GM23338 (cell line): Measurements from ENCODE around the gene APOH. TPM values are rescaled to one million over a fixed set of nuclear protein-coding genes. Genes with fewer than 3 reads are reported as not detected.

Experiments used
- ATAC-seq: fragments of 200-7000 bp; cut with Tn5 transposase; 3 replicates; pipeline ENCODE4 v1.9.1; 2020
- DNase-seq: peaks from one replicate; pipeline ENCODE4 v3.0.0-alpha.2; 2015; ENCODE audit warnings: low spot score
- H2AFZ ChIP-seq: fragments of 200-600 bp; sonication (generic); 2 replicates; pipeline ENCODE4 v1.8.0; 2016; ENCODE audit warnings: antibody characterized with exemption, mild to moderate bottlenecking, moderate library complexity
- H3F3A ChIP-seq: fragments of 200-600 bp; sonication (generic); replicated peaks from 2 replicates; pipeline ENCODE4 v1.8.0; 2017; ENCODE audit warnings: antibody characterized with exemption, mixed run types, low read depth
- H3K27ac ChIP-seq: fragments of 200-600 bp; sonication (generic); 2 replicates; pipeline ENCODE4 v1.6.1; 2016; ENCODE audit warnings: low read depth
- H3K27me3 ChIP-seq: fragments of 200-600 bp; sonication (generic); 2 replicates; pipeline ENCODE4 v1.8.0; 2016; ENCODE audit warnings: mild to moderate bottlenecking, mixed run types, moderate library complexity; ENCODE audit not compliant: insufficient read depth
- H3K36me3 ChIP-seq: fragments of 200-600 bp; sonication (generic); 2 replicates; pipeline ENCODE4 v1.8.0; 2016; ENCODE audit warnings: mild to moderate bottlenecking; ENCODE audit not compliant: insufficient read depth
- H3K4me1 ChIP-seq: fragments of 200-600 bp; sonication (generic); 2 replicates; pipeline ENCODE4 v1.8.0; 2016; ENCODE audit warnings: mild to moderate bottlenecking, moderate library complexity; ENCODE audit not compliant: insufficient read depth
- H3K4me2 ChIP-seq: fragments of 200-600 bp; sonication (generic); 2 replicates; pipeline ENCODE4 v1.7.1; 2017; ENCODE audit warnings: mixed run types
- H3K4me3 ChIP-seq: fragments of 200-600 bp; sonication (generic); 2 replicates; pipeline ENCODE4 v1.6.1; 2016; ENCODE audit warnings: mixed run types
- H3K79me2 ChIP-seq: fragments of 200-600 bp; sonication (generic); replicated peaks from 2 replicates; pipeline ENCODE4 v1.8.0; 2017; ENCODE audit warnings: mild to moderate bottlenecking; ENCODE audit not compliant: insufficient read depth
- H3K9me2 ChIP-seq: fragments of 200-600 bp; sonication (generic); 2 replicates; pipeline ENCODE4 v1.8.0; 2017; ENCODE audit not compliant: insufficient read depth
- H4K20me1 ChIP-seq: fragments of 200-600 bp; sonication (generic); replicated peaks from 2 replicates; pipeline ENCODE4 v1.8.0; 2017; ENCODE audit warnings: mild to moderate bottlenecking; ENCODE audit not compliant: insufficient read depth
- H3K27ac Mint-ChIP-seq: 2 replicates; pipeline ENCODE4 v1.8.0; 2020; ENCODE audit warnings: inconsistent platforms, mild to moderate bottlenecking, moderate library complexity, mixed read lengths
- H3K27me3 Mint-ChIP-seq: 3 replicates; pipeline ENCODE4 v1.8.0; 2022; ENCODE audit warnings: low read depth, mild to moderate bottlenecking, moderate library complexity, mixed read lengths, inconsistent platforms; ENCODE audit not compliant: insufficient read depth, poor library complexity
- H3K36me3 Mint-ChIP-seq: 3 replicates; pipeline ENCODE4 v1.8.0; 2021; ENCODE audit warnings: low read depth, mild to moderate bottlenecking, inconsistent platforms, moderate library complexity, mixed read lengths
- H3K4me1 Mint-ChIP-seq: 3 replicates; pipeline ENCODE4 v1.8.0; 2020; ENCODE audit warnings: mild to moderate bottlenecking, inconsistent platforms, mixed read lengths
- H3K4me3 Mint-ChIP-seq: 3 replicates; pipeline ENCODE4 v1.8.0; 2021; ENCODE audit warnings: moderate library complexity, mild to moderate bottlenecking, inconsistent platforms, mixed read lengths
- H3K9me3 Mint-ChIP-seq: 3 replicates; pipeline ENCODE4 v1.8.0; 2020; ENCODE audit warnings: moderate library complexity, mild to moderate bottlenecking, inconsistent platforms, mixed read lengths
- CTCF ChIP-seq, 2 experiments: fragments of 200-600 bp in 1 of 2; sonication (generic) in 1 of 2; conservative IDR thresholded peaks; 2 replicates each; pipeline versions ENCODE4 v1.5.1 to v1.6.1; 2016 to 2017; ENCODE audit warnings: antibody characterized with exemption in 2 of 2, low read depth in 2 of 2, mild to moderate bottlenecking in 2 of 2, moderate library complexity in 1 of 2
- EZH2 ChIP-seq: fragments of 200-600 bp; sonication (generic); IDR thresholded peaks from one replicate; pipeline ENCODE4 v1.8.0; 2017; ENCODE audit warnings: antibody characterized with exemption, mild to moderate bottlenecking, low read depth; ENCODE audit not compliant: unreplicated experiment
- JUNB ChIP-seq: IDR thresholded peaks from one replicate; pipeline ENCODE4 v1.6.1; 2016; ENCODE audit warnings: antibody characterized with exemption; ENCODE audit not compliant: unreplicated experiment
- POLR2AphosphoS5 ChIP-seq: IDR thresholded peaks from 2 replicates; pipeline ENCODE4 v1.6.1; 2016; ENCODE audit warnings: antibody characterized with exemption, low read depth
- ZNF114 ChIP-seq: fragments of 250-450 bp; sonication (Bioruptor Pico); IDR thresholded peaks from 2 replicates; pipeline ENCODE4 v1.5.0; 2020; ENCODE audit warnings: mild to moderate bottlenecking, moderate library complexity
- ZNF462 ChIP-seq: fragments of 250-450 bp; sonication (Bioruptor Pico); IDR thresholded peaks from 2 replicates; pipeline ENCODE4 v1.5.0; 2020; ENCODE audit warnings: mild to moderate bottlenecking, moderate library complexity
- polyA plus RNA-seq: library from polyadenylated mRNA; unstranded; fragments of >200 nt; fragmentation: Nextera tagmentation; extraction: Ambion mirVana; gene quantifications from 2 replicates; pipeline ENCODE4 v1.2.1, GENCODE V29; 2016
- total RNA-seq: library from RNA; depleted of rRNA; stranded (reverse); fragments of >200 nt; shearing (Covaris generic); gene quantifications from 2 replicates; pipeline ENCODE4 v1.2.3, GENCODE V29; 2014

APOH gene
- total and polyA plus RNA-seq, 2 experiments from 2014 or later = not detected

GRCh38 chr17:66192378-66192687 is 36.9 kb downstream of the APOH start (continued):
- no peak for TF ChIP-seq ZNF462 (CRISPR knock-in tag)

GRCh38 chr17:66191593-66192377 is 37.4 kb downstream of the APOH start, which contains the start of gene CEP112:
Gene CEP112, minus strand, starts transcription at chr17:66192133.
- Histone ChIP-seq H3K4me2 (peak within 1 kb of the TSS; percentile 88), H4K20me1 (no peaks in the 10 kb centered on the region)

More at GRCh38 chr17:66191593-66192377, 37.4 kb downstream of the APOH start, which contains the start of gene CEP112:
- H3K4me3 Mint-ChIP-seq = peak within 1 kb of the TSS; percentile 84
- peaks cover 11% of the 10 kb centered on the region for H3K27me3 Mint-ChIP-seq
- DNase-seq (peak; percentile 96), ATAC-seq (peak; percentile 85)
- no peak within 1 kb of the TSS for H3K27ac ChIP-seq
- H3K79me2 ChIP-seq = no peaks in the 10 kb centered on the region
- no peaks in the 10 kb centered on the region for H3K9me2 ChIP-seq
- peak within 1 kb of the TSS; percentile 97 for H2AFZ ChIP-seq
- TF ChIP-seq CTCF (conservative IDR thresholded peaks at IDR 0.05; ENCODE audit: low read depth in 2 of 2) (no peak), EZH2 (no peak), ZNF114 (CRISPR knock-in tag) (no peak), JUNB (no peak), POLR2AphosphoS5 (peak; percentile 62)
- no peaks in the 10 kb centered on the region for H3F3A ChIP-seq
- H3K36me3 ChIP-seq = no peaks in the 10 kb centered on the region
- no peaks in the 10 kb centered on the region for H3K36me3 Mint-ChIP-seq
- peaks cover 11% of the 10 kb centered on the region; the same call in 1 of the 2 replicates for H3K4me1 ChIP-seq
- H3K4me1 Mint-ChIP-seq = peaks cover 7% of the 10 kb centered on the region
- H3K9me3 Mint-ChIP-seq = no peaks in the 10 kb centered on the region
- H3K27me3 ChIP-seq = no peaks in the 10 kb centered on the region; the same call in 1 of the 2 replicates
- peak within 1 kb of the TSS; percentile 90 for H3K4me3 ChIP-seq
- no peak within 1 kb of the TSS for H3K27ac Mint-ChIP-seq
